ENCODE measurements around the gene CADPS. TPM values are rescaled to one million over a fixed set of nuclear protein-coding genes. Genes with fewer than 3 reads are reported as not detected.

The CADPS gene
- total and polyA plus RNA-seq, 2 of the 4 experiments (the other 2 are of a cell fraction): not detected

DNA sequence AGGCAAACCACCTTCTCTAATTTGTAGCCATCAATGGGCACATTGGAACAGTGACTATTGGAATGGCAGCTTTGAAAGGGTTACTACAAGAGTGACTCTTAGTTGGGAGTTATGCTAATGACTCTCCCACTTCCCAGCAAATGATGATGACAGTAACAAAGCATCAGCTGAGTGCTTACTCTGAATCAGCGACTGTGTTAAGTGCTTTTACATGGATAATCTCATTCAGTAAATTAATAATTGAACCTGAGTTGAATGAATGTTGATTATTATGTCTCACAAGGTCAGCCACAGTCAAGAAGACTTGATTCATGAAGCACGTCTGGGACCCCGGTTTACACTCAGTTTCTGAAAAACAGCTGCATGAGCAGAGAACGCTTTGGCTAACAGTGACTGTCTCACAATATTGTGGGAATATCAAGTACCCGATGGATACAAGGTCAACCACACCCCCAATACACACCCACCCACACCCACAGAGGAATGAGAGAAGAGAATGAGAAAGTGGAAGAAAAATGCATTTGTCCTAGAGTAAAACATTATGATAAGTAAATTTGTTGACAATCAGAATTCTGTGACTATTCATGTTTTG, 259.9 kb downstream of the CADPS start:
- no peak for TF ChIP-seq CEBPB (IDR thresholded peaks at IDR 0.05; ENCODE audit: low read depth, low read length)
- TF ChIP-seq POLR2A (IDR thresholded peaks at IDR 0.05; ENCODE audit: low read depth, low read length): no peak
- no peak for TF ChIP-seq RFX5 (IDR thresholded peaks at IDR 0.05; ENCODE audit: low read depth, low read length)
- no peak for TF ChIP-seq RCOR1 (IDR thresholded peaks at IDR 0.05; ENCODE audit: insufficient replicate concordance, low read length)
- TF ChIP-seq FOS (IDR thresholded peaks at IDR 0.05; ENCODE audit: low read depth, low read length): no peak
- TF ChIP-seq MAFK (IDR thresholded peaks at IDR 0.05; ENCODE audit: low read depth, low read length): no peak
- no peak for TF ChIP-seq USF2 (IDR thresholded peaks at IDR 0.05; ENCODE audit: low read depth, low read length)
- no peak for TF ChIP-seq RAD21 (IDR thresholded peaks at IDR 0.05; ENCODE audit: low read length)
- no peak for TF ChIP-seq BHLHE40 (IDR thresholded peaks at IDR 0.05; ENCODE audit: low read depth, low read length)
- TF ChIP-seq MAZ (IDR thresholded peaks at IDR 0.05; ENCODE audit: borderline replicate concordance, low read depth, low read length): no peak
- no peak for TF ChIP-seq SMC3 (IDR thresholded peaks at IDR 0.05; ENCODE audit: low read depth, low read length)
- no peak for TF ChIP-seq CHD1 (IDR thresholded peaks at IDR 0.05; ENCODE audit: low read depth, low read length)
- TF ChIP-seq MXI1 (IDR thresholded peaks at IDR 0.05; ENCODE audit: borderline replicate concordance, low read depth, low read length): no peak
- TF ChIP-seq NFE2L2 (IDR thresholded peaks at IDR 0.05; ENCODE audit: low read depth, low read length): no peak
- no peak for TF ChIP-seq ELK1 (IDR thresholded peaks at IDR 0.05; ENCODE audit: borderline replicate concordance, low read depth, low read length)
- no peak for TF ChIP-seq CTCF (conservative IDR thresholded peaks at IDR 0.05; ENCODE audit: low read depth, low read length)
- CTCF ChIA-PET: no interaction called here
- BruUV-seq (replicated peaks): no TSS peak
- peaks cover 4% of the 10 kb centered on the region for H3K27me3 ChIP-seq (ENCODE audit: control insufficient read depth, insufficient read depth, low read length)
- no peaks in the 10 kb centered on the region for H3K9me1 ChIP-seq (ENCODE audit: insufficient read depth, low read length)
- intact Hi-C loops (cut with micrococcal nuclease) (no loop called here), in situ Hi-C loops (cut with MboI; ENCODE audit: low sequenced_read_pairs) (loop anchor here (25.0 kb wide), 3 partner anchors 722 to 1372 kb away; partner anchors contain the start of gene C3orf49), dilution Hi-C loops (cut with HindIII; ENCODE audit: low sequenced_read_pairs, unreplicated experiment) (no loop called here)
- DNase-seq (no peak), ATAC-seq (ENCODE audit: low read depth) (no peak)
- H2BK15ac ChIP-seq (ENCODE audit: low read depth, low read length): no peak overlapping the region
- H3K18ac ChIP-seq (ENCODE audit: low read depth, low read length): no peak overlapping the region
- H3K23ac ChIP-seq (ENCODE audit: low read depth, low read length): no peak overlapping the region
- H3K4ac ChIP-seq (ENCODE audit: low read depth, low read length): no peak overlapping the region
- H3K27ac ChIP-seq (ENCODE audit: insufficient read depth, low read length): no peak overlapping the region
- H4K5ac ChIP-seq (ENCODE audit: low read depth, low read length): no peak overlapping the region
- no peaks in the 10 kb centered on the region for H3K36me3 ChIP-seq (ENCODE audit: control insufficient read depth, insufficient read depth, low read length)
- no peaks in the 10 kb centered on the region for H3K9me3 ChIP-seq (ENCODE audit: control insufficient read depth, insufficient read depth, low read length)
- no peak overlapping the region for H2AK5ac ChIP-seq (ENCODE audit: low read depth, low read length)
- H4K8ac ChIP-seq (ENCODE audit: low read depth in 2 of 2, low read length in 2 of 2): no peak overlapping the region
- no peak overlapping the region for H2AFZ ChIP-seq (replicated peaks; ENCODE audit: low read length, poor library complexity)
- no peaks in the 10 kb centered on the region for H4K20me1 ChIP-seq (ENCODE audit: insufficient read depth, low read length)
- POLR2A ChIA-PET (ENCODE audit: unreplicated experiment): no interaction called here
- no peak overlapping the region for H3K4me3 ChIP-seq (ENCODE audit: insufficient read depth, low read depth, low read length)
- H3K79me1 ChIP-seq (ENCODE audit: low read depth in 1 of 2, low read length in 2 of 2): no peaks in the 10 kb centered on the region
- H2BK5ac ChIP-seq (ENCODE audit: low read depth, low read length, poor library complexity, severe bottlenecking): no peak overlapping the region
- no peak overlapping the region for H4K91ac ChIP-seq (ENCODE audit: insufficient read depth, low read depth, low read length)
- no peak overlapping the region for H3K4me2 ChIP-seq (ENCODE audit: low read depth, low read length)
- H3K14ac ChIP-seq (replicated peaks; ENCODE audit: low read depth, low read length): no peak overlapping the region
- H3K56ac ChIP-seq (ENCODE audit: extremely low read depth, insufficient read depth, low read length): no peak overlapping the region
- WGBS, 2 experiments (ENCODE audit: extremely low coverage in 2 of 2, insufficient read length in 1 of 2): no CpG with 5 or more reads among the region's 5 CpGs
- no peak overlapping the region for H2AK9ac ChIP-seq (replicated peaks; ENCODE audit: low read depth, low read length, poor library complexity)
- H2BK120ac ChIP-seq (ENCODE audit: low read depth, low read length): no peak overlapping the region
- no peaks in the 10 kb centered on the region for H3K4me1 ChIP-seq (ENCODE audit: control insufficient read depth, insufficient read depth, low read length)
- H2BK20ac ChIP-seq (ENCODE audit: low read depth, low read length): no peak overlapping the region
- no peak overlapping the region for H3K9ac ChIP-seq (ENCODE audit: low read depth, low read length)
